ENCODE results near the gene TM4SF1. TPM values are rescaled to one million over a fixed set of nuclear protein-coding genes. Genes with fewer than 3 reads are reported as not detected.
A peak's percentile ranks its signal among the peaks of the same experiment; 100 is the strongest.

Gene TM4SF1
- total RNA-seq, 1 donor from 2014 or later, result 43.0 TPM

GRCh38 chr3:149366941-149367840 is 10.3 kb downstream of the TM4SF1 start:
- Histone ChIP-seq H3K27me3 (ENCODE audit: control insufficient read depth, insufficient read depth, low read length) (no peaks in the 10 kb centered on the region), H3K36me3 (ENCODE audit: control insufficient read depth, insufficient read depth, low read length) (peaks cover 1% of the 10 kb centered on the region), H3K4me3 (ENCODE audit: low read depth, low read length) (no peak overlapping the region)
- DNase-seq (ENCODE audit: low read depth), result peak; percentile 80
- TF ChIP-seq CTCF (IDR thresholded peaks at IDR 0.05; ENCODE audit: insufficient read depth, low read length, poor library complexity, severe bottlenecking), result no peak

GRCh38 chr3:149366031-149366430 is 11.4 kb downstream of the TM4SF1 start:
- Histone ChIP-seq H3K4me3 (ENCODE audit: low read depth, low read length) (no peak overlapping the region), H3K27me3 (ENCODE audit: control insufficient read depth, insufficient read depth, low read length) (no peaks in the 10 kb centered on the region), H3K36me3 (ENCODE audit: control insufficient read depth, insufficient read depth, low read length) (no peaks in the 10 kb centered on the region)
- DNase-seq (ENCODE audit: low read depth), result no peak
- no peak for TF ChIP-seq CTCF (IDR thresholded peaks at IDR 0.05; ENCODE audit: insufficient read depth, low read length, poor library complexity, severe bottlenecking)

GRCh38 chr3:149364624-149365023 is 12.8 kb downstream of the TM4SF1 start:
- no peak for DNase-seq (ENCODE audit: low read depth)
- H3K36me3 ChIP-seq (ENCODE audit: control insufficient read depth, insufficient read depth, low read length), result no peaks in the 10 kb centered on the region

GRCh38 chr3:149363053-149363452 is 14.4 kb downstream of the TM4SF1 start:
- DNase-seq (ENCODE audit: low read depth), result no peak
- no peak for TF ChIP-seq CTCF (IDR thresholded peaks at IDR 0.05; ENCODE audit: insufficient read depth, low read length, poor library complexity, severe bottlenecking)
- no peaks in the 10 kb centered on the region for H3K36me3 ChIP-seq (ENCODE audit: control insufficient read depth, insufficient read depth, low read length)
- no peaks in the 10 kb centered on the region for H3K27me3 ChIP-seq (ENCODE audit: control insufficient read depth, insufficient read depth, low read length)
- H3K4me3 ChIP-seq (ENCODE audit: low read depth, low read length), result no peak overlapping the region

More at GRCh38 chr3:149364624-149365023, 12.8 kb downstream of the TM4SF1 start:
- no peak for TF ChIP-seq CTCF (IDR thresholded peaks at IDR 0.05; ENCODE audit: insufficient read depth, low read length, poor library complexity, severe bottlenecking)
- no peak overlapping the region for H3K4me3 ChIP-seq (ENCODE audit: low read depth, low read length)
- H3K27me3 ChIP-seq (ENCODE audit: control insufficient read depth, insufficient read depth, low read length), result no peaks in the 10 kb centered on the region

- no peak for TF ChIP-seq CTCF (IDR thresholded peaks at IDR 0.05; ENCODE audit: insufficient read depth, low read length, poor library complexity, severe bottlenecking)
- Histone ChIP-seq H3K27me3 (ENCODE audit: control insufficient read depth, insufficient read depth, low read length) (no peaks in the 10 kb centered on the region), H3K36me3 (ENCODE audit: control insufficient read depth, insufficient read depth, low read length) (no peaks in the 10 kb centered on the region), H3K4me3 (ENCODE audit: low read depth, low read length) (no peak overlapping the region)
- DNase-seq (ENCODE audit: low read depth), result no peak
Measured at GRCh38 chr3:149362366-149362765, 15.1 kb downstream of the TM4SF1 start.

Data from kidney epithelial cell (primary cell).